Measurements from ENCODE around the gene PPP3CA.

- TF ChIP-seq CTCF (optimal IDR thresholded peaks at IDR 0.05 in 1 of 3, IDR thresholded peaks at IDR 0.05 in 1 of 3, conservative IDR thresholded peaks at IDR 0.05 in 1 of 3; ENCODE audit: extremely low read depth in 1 of 3, insufficient read depth in 2 of 3, low read length in 3 of 3), result no peak
- no peak for TF ChIP-seq EZH2 (IDR thresholded peaks at IDR 0.05; ENCODE audit: low read length)
These were observed 279.9 kb downstream of the PPP3CA start for GRCh38 chr4:101067383-101067782.
